K562 (cell line): Measurements from ENCODE around the gene PDLIM7. TPM values are rescaled to one million over a fixed set of nuclear protein-coding genes. Genes with fewer than 3 reads are reported as not detected.

Experiments used
- ARID2 ChIP-seq: fragments of 450-650 bp; IDR thresholded peaks from 2 replicates; pipeline ENCODE4 v1.6.1; 2017; ENCODE audit warnings: antibody characterized with exemption, mild to moderate bottlenecking
- CEBPG ChIP-seq, 3 experiments: fragments of 200-800 bp in 1 of 3; sonication (Bioruptor generic) in 1 of 3; sonication (generic) in 1 of 3; formaldehyde crosslinking in 1 of 3; IDR thresholded peaks in 2 of 3; conservative IDR thresholded peaks in 1 of 3; 2 replicates each; pipeline versions ENCODE4 v1.6.1 to v1.8.0; 2016 to 2022; ENCODE audit warnings: missing compliant biosample characterization in 2 of 3, missing genetic modification characterization in 2 of 3, mild to moderate bottlenecking in 1 of 3, missing genetic modification reagents in 1 of 3
- CHD1 ChIP-seq: fragments of 200-600 bp; sonication (generic); IDR thresholded peaks from one replicate; pipeline ENCODE4 v1.6.1; 2012; ENCODE audit warnings: mild to moderate bottlenecking, moderate library complexity, low read length, inconsistent platforms
- FOXJ2 ChIP-seq: fragments of 200-800 bp; sonication (Bioruptor generic); IDR thresholded peaks from 2 replicates; pipeline ENCODE4 v1.6.1; 2016; ENCODE audit warnings: missing genetic modification characterization, missing compliant biosample characterization
- GATA2 ChIP-seq: sonication (generic); formaldehyde crosslinking; IDR thresholded peaks from 2 replicates; pipeline ENCODE4 v1.4.0; 2020; ENCODE audit warnings: mild to moderate bottlenecking, missing genetic modification reagents
- HOMEZ ChIP-seq: fragments of 250-450 bp; sonication (Bioruptor Pico); IDR thresholded peaks from 2 replicates; pipeline ENCODE4 v1.4.0; 2020; ENCODE audit warnings: mild to moderate bottlenecking, moderate library complexity
- NCOA4 ChIP-seq: fragments of 450-650 bp; IDR thresholded peaks from 2 replicates; pipeline ENCODE4 v1.6.1; 2018; ENCODE audit warnings: mild to moderate bottlenecking; ENCODE audit not compliant: partially characterized antibody
- PBX2 ChIP-seq, 2 experiments: IDR thresholded peaks in 1 of 2; conservative IDR thresholded peaks in 1 of 2; 2 replicates each; pipeline ENCODE4 v1.6.1; 2016; ENCODE audit warnings: low read depth in 2 of 2, mild to moderate bottlenecking in 1 of 2, missing compliant biosample characterization in 1 of 2, missing genetic modification characterization in 1 of 2, moderate library complexity in 1 of 2
- PHB ChIP-seq: fragments of 250-450 bp; sonication (Bioruptor Pico); IDR thresholded peaks from 2 replicates; pipeline ENCODE4 v1.5.0; 2021
- RAD21 ChIP-seq, 2 experiments: fragments of 250-450 bp in 1 of 2; fragments of 450-650 bp in 1 of 2; sonication (Bioruptor Pico) in 1 of 2; formaldehyde crosslinking in 1 of 2; IDR thresholded peaks in 1 of 2; conservative IDR thresholded peaks in 1 of 2; 2 replicates each; pipeline versions ENCODE4 v1.4.0 to v1.8.0; 2020 to 2022; ENCODE audit warnings: mild to moderate bottlenecking in 2 of 2, moderate library complexity in 1 of 2
- SIRT6 ChIP-seq: IDR thresholded peaks from one replicate; pipeline ENCODE4 v1.6.1; 2012; ENCODE audit warnings: low read depth, mild to moderate bottlenecking, control low read depth, inconsistent platforms, low read length, moderate library complexity
- SMAD1 ChIP-seq: fragments of 150-350 bp; IDR thresholded peaks from 2 replicates; pipeline ENCODE4 v1.6.1; 2014; ENCODE audit warnings: low read length, low read depth; ENCODE audit not compliant: partially characterized antibody
- SNAPC5 ChIP-seq: fragments of 250-450 bp; sonication (Bioruptor Pico); IDR thresholded peaks from 2 replicates; pipeline ENCODE4 v1.8.0; 2021; ENCODE audit warnings: moderate library complexity, mild to moderate bottlenecking, inconsistent platforms
- SNIP1 ChIP-seq: fragments of 450-650 bp; IDR thresholded peaks from 2 replicates; pipeline ENCODE4 v1.7.1; 2017; ENCODE audit warnings: low read depth, mild to moderate bottlenecking
- XRCC4 ChIP-seq: IDR thresholded peaks from one replicate; pipeline ENCODE4 v1.6.1; 2011; ENCODE audit not compliant: insufficient read depth, insufficient read length; ENCODE audit errors: extremely low read depth
- ZFX ChIP-seq: sonication (generic); formaldehyde crosslinking; IDR thresholded peaks from 2 replicates; pipeline ENCODE4 v1.8.0; 2022; ENCODE audit warnings: mild to moderate bottlenecking, missing genetic modification reagents, moderate library complexity
- ZNF316 ChIP-seq: fragments of 450-650 bp; IDR thresholded peaks from 2 replicates; pipeline ENCODE4 v1.6.1; 2016
- ZNF57 ChIP-seq: fragments of 450-650 bp; formaldehyde crosslinking; IDR thresholded peaks from 2 replicates; pipeline ENCODE4 v1.4.0; 2020; ENCODE audit warnings: mild to moderate bottlenecking, moderate library complexity
- polyA plus RNA-seq, 8 experiments: library from polyadenylated mRNA; depleted of rRNA in 4 of 8; stranded (reverse) in 5 of 8; unstranded in 3 of 8; fragments of >200 nt; fragmentation: Nextera tagmentation in 2 of 8; fragmentation: Illumina TruSeq in 1 of 8; extraction: Ambion mirVana in 2 of 8; extraction: Trizol in 1 of 8; gene quantifications; 2 replicates each; pipeline versions ENCODE4 v1.2.1 to v1.2.3, GENCODE V29; 2011 to 2014; ENCODE audit warnings: inconsistent platforms in 1 of 8, missing spikeins in 1 of 8
- total RNA-seq, 7 experiments: library from RNA; depleted of rRNA in 6 of 7; stranded (reverse); fragments of >200 nt in 6 of 7; fragmentation: Illumina TruSeq in 2 of 7; extraction: Trizol in 2 of 7; gene quantifications; 2 replicates each; pipeline versions ENCODE4 v1.2.1 to v1.2.3, GENCODE V29; 2011 to 2021; ENCODE audit warnings: low replicate concordance in 1 of 7
- TF ChIP-seq, protein P1 (sequence below), 2 experiments: fragments of 450-650 bp in 1 of 2; sonication (generic) in 1 of 2; formaldehyde crosslinking in 1 of 2; IDR thresholded peaks in 1 of 2; conservative IDR thresholded peaks in 1 of 2; 2 replicates each; pipeline versions ENCODE4 v1.6.1 to v1.8.1; 2016 to 2023; ENCODE audit warnings: mild to moderate bottlenecking in 2 of 2, moderate library complexity in 2 of 2, inconsistent platforms in 1 of 2, missing genetic modification reagents in 1 of 2
- TF ChIP-seq, protein P2 (sequence below), 2 experiments: IDR thresholded peaks; 2 replicates each; pipeline ENCODE4 v1.6.1; 2011; ENCODE audit warnings: borderline replicate concordance in 1 of 2, control low read depth in 1 of 2, low read depth in 1 of 2, low read length in 1 of 2, mild to moderate bottlenecking in 1 of 2, mixed read lengths in 1 of 2, moderate library complexity in 1 of 2; ENCODE audit not compliant: insufficient read depth in 1 of 2, insufficient read length in 1 of 2, poor library complexity in 1 of 2, severe bottlenecking in 1 of 2; ENCODE audit errors: extremely low read depth in 1 of 2

Gene PDLIM7
- total and polyA plus RNA-seq, 9 of the 15 experiments (the other 6 are each of a cell fraction or from before 2014, with no cell fraction given), result 2.1 to 124 (median 32.6) TPM

DNA sequence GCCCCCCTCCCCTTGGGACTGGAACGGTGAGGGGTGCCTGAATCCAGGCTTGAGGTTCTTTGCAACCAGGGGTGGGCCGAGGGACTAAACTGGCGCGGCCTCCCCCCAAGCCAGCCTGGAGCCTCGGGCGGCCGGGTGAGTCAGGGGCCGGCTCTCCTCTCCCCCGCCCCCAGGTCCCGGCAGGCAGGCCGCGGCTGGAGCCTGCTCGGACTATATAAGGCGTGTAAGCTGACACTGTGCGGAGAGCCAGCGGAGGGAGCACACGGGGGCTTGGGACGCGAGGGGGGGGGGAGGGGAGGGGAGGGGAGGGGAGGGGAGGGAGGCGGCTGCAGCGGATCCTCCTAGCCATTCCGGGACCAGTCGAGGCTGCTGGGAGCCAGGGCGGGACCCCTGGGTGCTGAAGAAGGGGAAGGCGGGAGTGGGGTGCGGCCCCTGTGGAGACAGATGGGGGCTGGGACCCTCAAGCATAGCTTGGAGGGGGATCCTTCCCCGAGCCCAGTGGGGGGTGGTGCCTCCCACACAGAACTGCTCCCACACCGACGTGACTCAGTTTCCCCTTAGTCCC is 595 bp downstream of the PDLIM7 start (continued):
- TF ChIP-seq PBX2 (CRISPR knock-in tag; IDR thresholded peaks at IDR 0.05; ENCODE audit: low read depth) (no peak), PBX2 (tag; conservative IDR thresholded peaks at IDR 0.05; ENCODE audit: low read depth) (no peak), XRCC4 (no peak), ZFX (peak; percentile 76), HOMEZ (CRISPR knock-in tag) (no peak), SIRT6 (no peak), RAD21 (CRISPR knock-in tag; conservative IDR thresholded peaks at IDR 0.05 in 1 of 2, IDR thresholded peaks at IDR 0.05 in 1 of 2) (no peak), SNIP1 (no peak), NCOA4 (no peak), FOXJ2 (tag) (no peak), GATA2 (CRISPR knock-in tag) (no peak), PHB (no peak), SMAD1 (no peak), ZNF57 (CRISPR knock-in tag) (no peak), SNAPC5 (no peak), CEBPG (CRISPR knock-in tag; IDR thresholded peaks at IDR 0.05) (peak; percentile 34; the same call in 1 of the 2 replicates), CEBPG (tag; conservative IDR thresholded peaks at IDR 0.05 in 1 of 2, IDR thresholded peaks at IDR 0.05 in 1 of 2) (no peak), ZNF316 (no peak), CHD1 (peak; percentile 93), ARID2 (no peak)
- TF ChIP-seq, protein P1, sequence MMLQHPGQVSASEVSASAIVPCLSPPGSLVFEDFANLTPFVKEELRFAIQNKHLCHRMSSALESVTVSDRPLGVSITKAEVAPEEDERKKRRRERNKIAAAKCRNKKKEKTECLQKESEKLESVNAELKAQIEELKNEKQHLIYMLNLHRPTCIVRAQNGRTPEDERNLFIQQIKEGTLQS (IDR thresholded peaks at IDR 0.05), result peak; percentile 52; the same call in 1 of the 2 replicates
- TF ChIP-seq, protein P1 (CRISPR knock-in tag; conservative IDR thresholded peaks at IDR 0.05), result no peak
- TF ChIP-seq, protein P2, sequence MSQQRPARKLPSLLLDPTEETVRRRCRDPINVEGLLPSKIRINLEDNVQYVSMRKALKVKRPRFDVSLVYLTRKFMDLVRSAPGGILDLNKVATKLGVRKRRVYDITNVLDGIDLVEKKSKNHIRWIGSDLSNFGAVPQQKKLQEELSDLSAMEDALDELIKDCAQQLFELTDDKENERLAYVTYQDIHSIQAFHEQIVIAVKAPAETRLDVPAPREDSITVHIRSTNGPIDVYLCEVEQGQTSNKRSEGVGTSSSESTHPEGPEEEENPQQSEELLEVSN (IDR thresholded peaks at IDR 0.05; ENCODE audit: borderline replicate concordance in 1 of 2, extremely low read depth in 1 of 2, insufficient read depth in 1 of 2, insufficient read length in 1 of 2, low read depth in 1 of 2, low read length in 1 of 2, poor library complexity in 1 of 2, severe bottlenecking in 1 of 2), result no peak
